HepG2 (cell line): ENCODE measurements around the gene RGSL1. TPM values are rescaled to one million over a fixed set of nuclear protein-coding genes. Genes with fewer than 3 reads are reported as not detected.

ENCODE experiments used
- ATAC-seq: fragments of 200-7000 bp; cut with Tn5 transposase; 3 replicates; pipeline ENCODE4 v1.9.1; 2020; ENCODE audit warnings: mild to moderate bottlenecking, moderate library complexity
- BruUV-seq: library from RNA; stranded (reverse); fragments of 400-500 nt; replicated peaks from 2 replicates; lab custom pipeline; 2021; lab: Mats Ljungman, UMichigan
- CTCF ChIA-PET: fragments of 300-600 bp; formaldehyde crosslinking; extraction: SDS; loops from one replicate; lab custom pipeline; 2021; ENCODE audit warnings: low total read pairs, inconsistent platforms, low intra/inter-chr PET ratio; lab: Yijun Ruan, JAX
- POLR2A ChIA-PET: fragments of 350-600 bp; sonication (Branson Sonifier 250); formaldehyde crosslinking; loops from one replicate; lab custom pipeline; 2020; ENCODE audit warnings: antibody characterized with exemption, inconsistent platforms; lab: Yijun Ruan, JAX
- DNase-seq: peaks from one replicate; pipeline ENCODE4 v3.0.0-alpha.2; 2015; ENCODE audit warnings: low spot score
- FAIRE-seq: peaks from 3 replicates; lab custom pipeline; 2011; peaks lifted over from hg19 to GRCh38; lab: Jason Lieb, UNC
- H2AFZ ChIP-seq: one replicate; pipeline ENCODE4 v1.6.1; 2011; ENCODE audit warnings: low read length, inconsistent platforms
- H3K27ac ChIP-seq: fragments of 300-600 bp; 3 replicates; pipeline ENCODE4 v1.8.0; 2011; ENCODE audit warnings: mixed run types, mild to moderate bottlenecking, mixed read lengths, low read length, inconsistent platforms; ENCODE audit not compliant: insufficient read depth; ENCODE audit errors: extremely low read length
- H3K27me3 ChIP-seq, 2 experiments: fragments of 200-600 bp in 1 of 2; 2 replicates in 1 of 2; 3 replicates in 1 of 2; pipeline versions ENCODE4 v1.6.0 to v1.8.0; 2011; ENCODE audit warnings: low read length in 2 of 2, mild to moderate bottlenecking in 2 of 2, moderate library complexity in 2 of 2, inconsistent platforms in 1 of 2; ENCODE audit not compliant: insufficient read depth in 2 of 2, control insufficient read depth in 1 of 2
- H3K36me3 ChIP-seq, 2 experiments: fragments of 200-600 bp in 1 of 2; replicated peaks in 1 of 2; 2 replicates in 1 of 2; 3 replicates in 1 of 2; pipeline versions ENCODE4 v1.5.1 to v1.8.0; 2011; ENCODE audit warnings: low read length in 2 of 2, inconsistent platforms in 1 of 2; ENCODE audit not compliant: insufficient read depth in 2 of 2, control insufficient read depth in 1 of 2
- H3K4me1 ChIP-seq: 2 replicates; pipeline ENCODE4 v1.5.1; 2012; ENCODE audit warnings: low read length, inconsistent platforms; ENCODE audit not compliant: insufficient read depth
- H3K4me2 ChIP-seq: 2 replicates; pipeline ENCODE4 v1.6.0; 2011; ENCODE audit warnings: low read depth, low read length, inconsistent platforms
- H3K4me3 ChIP-seq, 3 experiments: fragments of 200-600 bp in 1 of 3; sonication (generic), shearing (Covaris generic) in 1 of 3; replicated peaks in 1 of 3; 2 replicates each; pipeline ENCODE4 v1.5.1; 2011 to 2016; ENCODE audit warnings: low read length in 3 of 3, inconsistent platforms in 2 of 3, low read depth in 2 of 3, mild to moderate bottlenecking in 2 of 3, control low read depth in 1 of 3, mixed read lengths in 1 of 3; ENCODE audit not compliant: insufficient read depth in 1 of 3
- H3K79me2 ChIP-seq: one replicate; pipeline ENCODE4 v1.6.1; 2011; ENCODE audit warnings: low read length, inconsistent platforms; ENCODE audit not compliant: insufficient read depth
- H3K9ac ChIP-seq: 2 replicates; pipeline ENCODE4 v1.6.0; 2011; ENCODE audit warnings: mild to moderate bottlenecking, low read depth, low read length, inconsistent platforms; ENCODE audit not compliant: insufficient read depth
- H3K9me3 ChIP-seq: 2 replicates; pipeline ENCODE4 v1.5.1; 2012; ENCODE audit warnings: mild to moderate bottlenecking, low read length
- H4K20me1 ChIP-seq: 2 replicates; pipeline ENCODE4 v1.6.0; 2011; ENCODE audit warnings: inconsistent platforms, mild to moderate bottlenecking, low read length, moderate library complexity; ENCODE audit not compliant: insufficient read depth
- CEBPG ChIP-seq: IDR thresholded peaks from 2 replicates; pipeline ENCODE4 v1.6.1; 2016
- CREB1 ChIP-seq, 2 experiments: fragments of 450-650 bp in 1 of 2; IDR thresholded peaks; 2 replicates each; pipeline ENCODE4 v1.6.1; 2016 to 2017; ENCODE audit warnings: control low read depth in 1 of 2, mild to moderate bottlenecking in 1 of 2, missing compliant biosample characterization in 1 of 2, missing genetic modification characterization in 1 of 2
- FOXM1 ChIP-seq: sonication (generic); formaldehyde crosslinking; IDR thresholded peaks from 2 replicates; pipeline ENCODE4 v1.5.0; 2020; ENCODE audit warnings: missing genetic modification reagents
- GZF1 ChIP-seq: sonication (generic); formaldehyde crosslinking; IDR thresholded peaks from 2 replicates; pipeline ENCODE4 v1.5.1; 2020; ENCODE audit warnings: mild to moderate bottlenecking, missing genetic modification reagents
- PAX8 ChIP-seq: sonication (generic); formaldehyde crosslinking; IDR thresholded peaks from 2 replicates; pipeline ENCODE4 v1.8.0; 2022; ENCODE audit warnings: mild to moderate bottlenecking, missing genetic modification reagents, borderline replicate concordance
- RFX3 ChIP-seq: IDR thresholded peaks from 2 replicates; pipeline ENCODE4 v1.6.1; 2016; ENCODE audit warnings: missing biosample characterization, missing genetic modification reagents
- ZNF296 ChIP-seq: sonication (generic); formaldehyde crosslinking; conservative IDR thresholded peaks from 2 replicates; pipeline ENCODE4 v1.5.0; 2020; ENCODE audit warnings: mild to moderate bottlenecking, missing genetic modification reagents
- ZNF552 ChIP-seq: sonication (generic); formaldehyde crosslinking; IDR thresholded peaks from 2 replicates; pipeline ENCODE4 v1.9.0; 2022; ENCODE audit warnings: missing genetic modification reagents, mild to moderate bottlenecking, borderline replicate concordance
- ZNF775 ChIP-seq: sonication (generic); formaldehyde crosslinking; IDR thresholded peaks from 2 replicates; pipeline ENCODE4 v1.4.0; 2020; ENCODE audit warnings: missing genetic modification reagents, mild to moderate bottlenecking, moderate library complexity, borderline replicate concordance
- WGBS: methylation state at CpG from one replicate; pipeline ENCODE4 v1.1.6; 2017; ENCODE audit warnings: low lambda C conversion rate; 5-methylcytosine and 5-hydroxymethylcytosine counted together
- in situ Hi-C: cut with HindIII; loops from 2 replicates; pipeline ENCODE4 v1.10.0; 2017; ENCODE audit warnings: low pct_unique_long_range_greater_than_20kb; ENCODE audit not compliant: extremely low pct_ligation_motif_present
- intact Hi-C: fragments of 100-400 bp; cut with micrococcal nuclease; formaldehyde crosslinking; loops from one replicate; pipeline ENCODE4 v1.10.0; 2022; ENCODE audit not compliant: unreplicated experiment
- polyA plus RNA-seq, 8 experiments: library from polyadenylated mRNA; depleted of rRNA in 3 of 8; stranded (reverse) in 7 of 8; unstranded in 1 of 8; fragments of >200 nt; fragmentation: Illumina TruSeq in 4 of 8; extraction: Trizol in 4 of 8; gene quantifications; 2 replicates each; pipeline versions ENCODE4 v1.2.1 to v1.2.3, GENCODE V29; 2011 to 2016; ENCODE audit warnings: low read depth in 4 of 8, missing spikeins in 1 of 8, mixed read lengths in 1 of 8; ENCODE audit not compliant: insufficient read depth in 1 of 8
- total RNA-seq, 5 experiments: library from RNA; depleted of rRNA; stranded (reverse); fragments of >200 nt; fragmentation: Illumina TruSeq; extraction: Trizol; gene quantifications; 2 replicates each; pipeline ENCODE4 v1.2.3, GENCODE V29; 2016; ENCODE audit warnings: low read depth in 1 of 5
- TF ChIP-seq, protein P1 (sequence below): sonication (generic); formaldehyde crosslinking; IDR thresholded peaks from 2 replicates; pipeline ENCODE4 v1.5.1; 2020; ENCODE audit warnings: missing genetic modification reagents, mild to moderate bottlenecking, borderline replicate concordance
- TF ChIP-seq, protein P2 (sequence below): sonication (generic); formaldehyde crosslinking; IDR thresholded peaks from 2 replicates; pipeline ENCODE4 v1.8.0; 2022; ENCODE audit warnings: missing genetic modification reagents, mild to moderate bottlenecking, inconsistent platforms, borderline replicate concordance
- TF ChIP-seq, protein P3 (sequence below): IDR thresholded peaks from 2 replicates; pipeline ENCODE4 v1.6.1; 2016; ENCODE audit warnings: missing genetic modification reagents, missing compliant biosample characterization
- TF ChIP-seq, protein P4 (sequence below): sonication (generic); formaldehyde crosslinking; IDR thresholded peaks from 2 replicates; pipeline ENCODE4 v1.8.0; 2022; ENCODE audit warnings: mild to moderate bottlenecking, missing genetic modification reagents; ENCODE audit not compliant: insufficient replicate concordance

The RGSL1 gene
- total and polyA plus RNA-seq, 2 of the 13 experiments (the other 11 are each of a cell fraction or from before 2014, with no cell fraction given): not detected

DNA sequence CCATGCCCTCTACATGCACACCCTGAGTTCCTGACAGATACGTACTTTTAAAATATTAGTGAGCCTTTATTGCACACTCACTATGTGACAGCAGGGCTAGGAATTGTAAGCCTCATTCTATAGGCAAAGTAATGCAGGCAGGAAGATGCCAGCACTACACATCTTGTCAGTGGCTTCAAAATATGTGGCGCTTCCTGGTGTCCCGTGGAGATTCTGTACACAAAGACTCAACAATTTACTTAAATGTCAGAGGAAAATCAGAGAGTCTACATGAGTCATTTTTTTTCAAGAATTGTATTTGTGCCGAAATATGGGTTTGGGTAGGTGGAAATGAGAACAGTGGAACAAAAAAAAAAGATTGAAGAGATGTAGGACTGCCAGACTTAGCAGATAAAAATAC is 111.5 kb downstream of the RGSL1 start:
- H3K9me3 ChIP-seq: no peaks in the 10 kb centered on the region
- DNase-seq (no peak), ATAC-seq (no peak), FAIRE-seq (no peak)
- H3K27ac ChIP-seq: no peak overlapping the region
- intact Hi-C loops: no loop called here
- no peak overlapping the region for H2AFZ ChIP-seq
- no peaks in the 10 kb centered on the region for H3K79me2 ChIP-seq
- no peaks in the 10 kb centered on the region for H3K4me1 ChIP-seq
- CTCF ChIA-PET: no interaction called here
- in situ Hi-C loops: no loop called here
- no peak for TF ChIP-seq CREB1 (IDR thresholded peaks at IDR 0.05)
- TF ChIP-seq CREB1 (CRISPR knock-in tag; IDR thresholded peaks at IDR 0.05): no peak
- no peak for TF ChIP-seq GZF1 (CRISPR knock-in tag)
- no peak for TF ChIP-seq ZNF775 (CRISPR knock-in tag)
- TF ChIP-seq, protein P1, sequence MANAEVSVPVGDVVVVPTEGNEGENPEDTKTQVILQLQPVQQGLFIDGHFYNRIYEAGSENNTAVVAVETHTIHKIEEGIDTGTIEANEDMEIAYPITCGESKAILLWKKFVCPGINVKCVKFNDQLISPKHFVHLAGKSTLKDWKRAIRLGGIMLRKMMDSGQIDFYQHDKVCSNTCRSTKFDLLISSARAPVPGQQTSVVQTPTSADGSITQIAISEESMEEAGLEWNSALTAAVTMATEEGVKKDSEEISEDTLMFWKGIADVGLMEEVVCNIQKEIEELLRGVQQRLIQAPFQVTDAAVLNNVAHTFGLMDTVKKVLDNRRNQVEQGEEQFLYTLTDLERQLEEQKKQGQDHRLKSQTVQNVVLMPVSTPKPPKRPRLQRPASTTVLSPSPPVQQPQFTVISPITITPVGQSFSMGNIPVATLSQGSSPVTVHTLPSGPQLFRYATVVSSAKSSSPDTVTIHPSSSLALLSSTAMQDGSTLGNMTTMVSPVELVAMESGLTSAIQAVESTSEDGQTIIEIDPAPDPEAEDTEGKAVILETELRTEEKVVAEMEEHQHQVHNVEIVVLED (CRISPR knock-in tag): no peak
- no peak for TF ChIP-seq CEBPG (CRISPR knock-in tag)
- 12% methylated on average over 4 of the region's 4 CpGs for WGBS
- H4K20me1 ChIP-seq: no peaks in the 10 kb centered on the region
- H3K36me3 ChIP-seq: no peaks in the 10 kb centered on the region
- POLR2A ChIA-PET: no interaction called here
- H3K9ac ChIP-seq: no peak overlapping the region
- no TSS peak for BruUV-seq
- H3K4me3 ChIP-seq: no peak overlapping the region
- H3K4me2 ChIP-seq: no peak overlapping the region
- no peaks in the 10 kb centered on the region; a peak in 1 of 5 replicates for H3K27me3 ChIP-seq

DNA sequence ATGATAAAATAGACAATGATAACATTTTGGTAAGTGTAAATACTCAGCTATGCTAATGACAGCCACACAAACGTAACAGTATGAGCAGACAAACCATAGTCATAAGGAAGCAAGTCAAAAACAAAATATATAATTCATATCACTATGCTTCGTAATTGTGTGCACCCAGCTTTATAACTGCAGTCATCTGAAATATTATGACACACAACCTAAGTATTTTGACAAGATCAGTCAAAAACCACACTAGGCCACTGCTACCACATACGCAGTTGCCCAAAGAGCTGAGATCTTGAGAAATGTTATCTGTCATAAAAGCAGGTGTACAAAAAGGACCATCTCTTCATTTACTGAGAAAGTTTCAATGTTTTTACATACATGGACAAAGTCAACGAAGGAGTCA is 113.1 kb downstream of the RGSL1 start:
- ATAC-seq (no peak), DNase-seq (no peak), FAIRE-seq (no peak)
- BruUV-seq: no TSS peak
- ChIA-PET CTCF (no interaction called here), POLR2A (no interaction called here)
- intact Hi-C loops (no loop called here), in situ Hi-C loops (no loop called here)
- Histone ChIP-seq H3K27ac (no peak overlapping the region), H3K9ac (no peak overlapping the region), H2AFZ (no peak overlapping the region), H3K36me3 (no peaks in the 10 kb centered on the region), H3K4me1 (no peaks in the 10 kb centered on the region), H4K20me1 (no peaks in the 10 kb centered on the region), H3K4me2 (no peak overlapping the region), H3K79me2 (no peaks in the 10 kb centered on the region), H3K9me3 (no peaks in the 10 kb centered on the region), H3K4me3 (no peak overlapping the region), H3K27me3 (no peaks in the 10 kb centered on the region; a peak in 1 of 5 replicates)
- 35% methylated on average over 4 of the region's 4 CpGs for WGBS
- TF ChIP-seq RFX3 (CRISPR knock-in tag) (no peak), PAX8 (no peak), ZNF296 (CRISPR knock-in tag) (no peak), ZNF552 (no peak), FOXM1 (CRISPR knock-in tag) (no peak)
- TF ChIP-seq, protein P2, sequence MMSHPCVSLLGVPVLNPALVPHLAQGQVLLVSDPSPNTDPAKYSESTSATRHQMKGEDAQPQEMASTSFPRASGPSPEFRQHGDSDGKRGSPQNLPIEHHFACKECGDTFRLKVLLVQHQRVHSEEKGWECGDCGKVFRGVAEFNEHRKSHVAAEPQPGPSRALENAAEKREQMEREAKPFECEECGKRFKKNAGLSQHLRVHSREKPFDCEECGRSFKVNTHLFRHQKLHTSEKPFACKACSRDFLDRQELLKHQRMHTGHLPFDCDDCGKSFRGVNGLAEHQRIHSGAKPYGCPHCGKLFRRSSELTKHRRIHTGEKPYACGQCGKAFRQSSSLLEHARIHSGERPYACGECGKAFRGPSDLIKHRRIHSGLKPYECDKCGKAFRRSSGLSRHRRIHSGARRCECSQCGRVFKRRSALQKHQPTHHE: no peak
- TF ChIP-seq, protein P3, sequence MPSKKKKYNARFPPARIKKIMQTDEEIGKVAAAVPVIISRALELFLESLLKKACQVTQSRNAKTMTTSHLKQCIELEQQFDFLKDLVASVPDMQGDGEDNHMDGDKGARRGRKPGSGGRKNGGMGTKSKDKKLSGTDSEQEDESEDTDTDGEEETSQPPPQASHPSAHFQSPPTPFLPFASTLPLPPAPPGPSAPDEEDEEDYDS (CRISPR knock-in tag): no peak
- TF ChIP-seq, protein P4, sequence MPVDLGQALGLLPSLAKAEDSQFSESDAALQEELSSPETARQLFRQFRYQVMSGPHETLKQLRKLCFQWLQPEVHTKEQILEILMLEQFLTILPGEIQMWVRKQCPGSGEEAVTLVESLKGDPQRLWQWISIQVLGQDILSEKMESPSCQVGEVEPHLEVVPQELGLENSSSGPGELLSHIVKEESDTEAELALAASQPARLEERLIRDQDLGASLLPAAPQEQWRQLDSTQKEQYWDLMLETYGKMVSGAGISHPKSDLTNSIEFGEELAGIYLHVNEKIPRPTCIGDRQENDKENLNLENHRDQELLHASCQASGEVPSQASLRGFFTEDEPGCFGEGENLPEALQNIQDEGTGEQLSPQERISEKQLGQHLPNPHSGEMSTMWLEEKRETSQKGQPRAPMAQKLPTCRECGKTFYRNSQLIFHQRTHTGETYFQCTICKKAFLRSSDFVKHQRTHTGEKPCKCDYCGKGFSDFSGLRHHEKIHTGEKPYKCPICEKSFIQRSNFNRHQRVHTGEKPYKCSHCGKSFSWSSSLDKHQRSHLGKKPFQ: no peak
